Lower lobe of right lung (tissue), 2 donors: ENCODE results near the gene CARD10. TPM values are rescaled to one million over a fixed set of nuclear protein-coding genes. Genes with fewer than 3 reads are reported as not detected.

ENCODE experiments used
- ATAC-seq, 2 donors: fragments of 200-7000 bp; cut with Tn5 transposase; one replicate each; pipeline ENCODE4 v1.9.1; 2020 to 2022; ENCODE audit warnings: mild to moderate bottlenecking in 2 of 2, moderate library complexity in 2 of 2
- DNase-seq: peaks from one replicate; pipeline ENCODE4 v3.0.0-alpha.2; 2020
- H3K27ac ChIP-seq: fragments of 200-600 bp; one replicate; pipeline ENCODE4 v1.8.0; 2022
- H3K27me3 ChIP-seq: fragments of 200-600 bp; one replicate; pipeline ENCODE4 v1.8.0; 2022; ENCODE audit warnings: low read depth
- H3K36me3 ChIP-seq: fragments of 200-600 bp; one replicate; pipeline ENCODE4 v1.8.0; 2022; ENCODE audit warnings: mild to moderate bottlenecking
- H3K4me1 ChIP-seq: fragments of 200-600 bp; one replicate; pipeline ENCODE4 v1.8.0; 2022
- H3K4me3 ChIP-seq: fragments of 200-600 bp; one replicate; pipeline ENCODE4 v1.8.0; 2022; ENCODE audit warnings: mild to moderate bottlenecking
- H3K9me3 ChIP-seq: fragments of 200-600 bp; one replicate; pipeline ENCODE4 v1.8.0; 2022
- intact Hi-C: fragments of 100-400 bp; cut with DNase I; formaldehyde crosslinking; loops from one replicate; pipeline ENCODE4 v1.11.0; 2022
- total RNA-seq: library from RNA; stranded (reverse); fragmentation: NEBNext Ultra II Directional; extraction: Animal tissue kit (Norgen Biotek cat#: 25700); gene quantifications from one replicate; pipeline ENCODE4 v1.2.1, GENCODE V29; 2021
- TF ChIP-seq, protein P1 (sequence below): fragments of 200-600 bp; IDR thresholded peaks from one replicate; pipeline ENCODE4 v1.8.0; 2022; ENCODE audit warnings: antibody characterized with exemption, mild to moderate bottlenecking
- donor health status: DM: no; HTN: yes; CAD: no; lungs with severe emphysema.

Gene CARD10
- total RNA-seq, 1 donor from 2014 or later, result 14.9 TPM

DNA sequence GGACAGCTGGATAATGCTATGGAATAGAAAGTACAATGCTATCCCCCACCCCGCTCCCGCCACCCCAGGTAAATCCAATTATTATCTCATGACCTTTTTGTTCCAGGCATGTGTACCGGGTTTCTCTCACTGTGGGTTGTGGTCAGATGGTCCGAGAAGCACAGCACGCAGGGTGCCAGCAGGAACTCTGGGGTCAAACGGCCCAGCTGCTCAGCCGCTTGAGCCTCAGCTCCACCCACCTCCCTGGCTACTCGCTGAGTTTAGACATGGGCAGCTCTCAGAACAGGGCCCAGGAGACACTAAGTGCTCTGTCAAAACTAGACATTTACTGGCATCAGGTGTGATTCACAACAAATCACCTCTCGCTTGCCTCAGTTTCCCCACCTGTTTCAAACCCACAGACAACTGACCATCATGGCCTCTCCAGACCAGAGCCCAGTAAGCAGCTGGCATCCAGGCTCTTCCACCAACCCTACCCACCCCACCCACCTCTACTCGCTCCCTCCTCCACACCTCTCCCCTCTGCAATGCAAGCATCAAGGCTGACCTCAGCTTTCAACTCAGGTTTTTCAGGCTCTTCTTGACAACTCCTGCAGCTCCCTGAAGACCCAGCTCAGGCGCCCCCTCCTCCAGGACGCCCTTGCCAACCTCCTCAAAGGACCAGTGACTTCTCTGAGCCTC lies 20.0 kb downstream of the CARD10 start:
- intact Hi-C loops, result no loop called here
- TF ChIP-seq, protein P1, sequence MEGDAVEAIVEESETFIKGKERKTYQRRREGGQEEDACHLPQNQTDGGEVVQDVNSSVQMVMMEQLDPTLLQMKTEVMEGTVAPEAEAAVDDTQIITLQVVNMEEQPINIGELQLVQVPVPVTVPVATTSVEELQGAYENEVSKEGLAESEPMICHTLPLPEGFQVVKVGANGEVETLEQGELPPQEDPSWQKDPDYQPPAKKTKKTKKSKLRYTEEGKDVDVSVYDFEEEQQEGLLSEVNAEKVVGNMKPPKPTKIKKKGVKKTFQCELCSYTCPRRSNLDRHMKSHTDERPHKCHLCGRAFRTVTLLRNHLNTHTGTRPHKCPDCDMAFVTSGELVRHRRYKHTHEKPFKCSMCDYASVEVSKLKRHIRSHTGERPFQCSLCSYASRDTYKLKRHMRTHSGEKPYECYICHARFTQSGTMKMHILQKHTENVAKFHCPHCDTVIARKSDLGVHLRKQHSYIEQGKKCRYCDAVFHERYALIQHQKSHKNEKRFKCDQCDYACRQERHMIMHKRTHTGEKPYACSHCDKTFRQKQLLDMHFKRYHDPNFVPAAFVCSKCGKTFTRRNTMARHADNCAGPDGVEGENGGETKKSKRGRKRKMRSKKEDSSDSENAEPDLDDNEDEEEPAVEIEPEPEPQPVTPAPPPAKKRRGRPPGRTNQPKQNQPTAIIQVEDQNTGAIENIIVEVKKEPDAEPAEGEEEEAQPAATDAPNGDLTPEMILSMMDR, result no peak
- no peaks in the 10 kb centered on the region for H3K27me3 ChIP-seq
- no peak overlapping the region for H3K27ac ChIP-seq
- H3K9me3 ChIP-seq, result no peaks in the 10 kb centered on the region
- H3K36me3 ChIP-seq, result peaks cover 8% of the 10 kb centered on the region
- peaks cover 54% of the 10 kb centered on the region for H3K4me1 ChIP-seq
- DNase-seq, result no peak
- no peak overlapping the region for H3K4me3 ChIP-seq
- no peak for ATAC-seq

DNA sequence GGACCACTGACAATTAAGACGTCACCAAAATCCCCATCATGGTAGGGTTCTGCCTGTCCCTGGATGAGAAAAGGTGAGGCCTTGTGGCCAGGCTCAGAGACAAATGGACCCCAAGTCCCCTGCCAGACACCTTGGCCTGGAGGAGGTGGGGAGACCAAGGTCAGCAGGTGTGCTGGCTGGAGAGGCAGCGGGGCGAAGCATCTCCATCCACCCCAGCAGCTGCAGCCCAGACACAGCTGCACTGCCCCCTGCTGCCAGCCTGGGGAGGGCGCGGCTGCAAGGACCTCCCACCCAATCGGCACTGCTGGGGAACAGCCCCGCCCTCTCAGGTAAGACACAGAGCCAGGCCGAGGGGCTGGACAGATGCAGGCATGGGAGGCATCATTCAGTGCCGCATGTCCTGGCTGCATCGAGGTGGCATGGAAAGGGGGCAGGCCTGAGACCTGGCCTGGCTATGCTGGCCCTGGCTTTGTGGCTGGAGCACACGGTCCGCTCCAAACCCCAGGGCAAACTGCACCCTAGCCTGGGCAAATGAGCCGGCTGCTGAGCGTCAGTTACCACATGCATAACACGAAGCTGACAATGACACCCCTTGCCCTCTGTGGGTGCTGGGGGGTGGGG lies 20.8 kb downstream of the CARD10 start:
- TF ChIP-seq, protein P1, result peak; percentile 63
- H3K4me3 ChIP-seq, result no peak overlapping the region
- peaks cover 46% of the 10 kb centered on the region for H3K4me1 ChIP-seq
- H3K27me3 ChIP-seq, result no peaks in the 10 kb centered on the region
- no peaks in the 10 kb centered on the region for H3K9me3 ChIP-seq
- no peak overlapping the region for H3K27ac ChIP-seq
- no peak for DNase-seq
- ATAC-seq, result peak; percentile 8 to 13
- intact Hi-C loops, result no loop called here
- H3K36me3 ChIP-seq, result peaks cover 7% of the 10 kb centered on the region

DNA sequence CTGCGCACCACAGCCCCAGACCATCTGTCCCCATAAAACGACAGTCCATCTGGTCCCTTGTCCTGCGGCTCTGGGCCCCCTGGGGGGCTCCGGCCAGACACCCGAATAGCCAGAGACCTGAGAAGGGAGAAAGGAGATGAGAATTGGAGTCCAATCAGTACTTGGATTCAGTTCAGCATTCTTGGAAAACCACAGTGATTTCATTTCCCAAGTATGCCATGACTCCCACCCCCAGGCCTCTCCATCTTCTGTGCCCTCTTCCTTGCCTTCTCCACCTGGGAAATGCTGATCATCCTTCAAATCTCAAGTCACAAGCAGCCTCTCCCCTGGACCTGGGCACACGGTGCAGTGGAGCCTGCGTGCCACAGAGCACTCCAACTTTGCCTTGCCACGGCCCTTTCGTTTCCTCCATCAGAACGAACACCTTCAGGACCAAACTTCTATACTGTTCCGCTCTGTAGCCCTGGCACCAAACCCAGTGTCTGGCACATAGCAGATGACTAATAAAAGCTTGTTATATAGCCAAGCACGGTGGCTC lies 22.1 kb downstream of the CARD10 start:
- TF ChIP-seq, protein P1, result no peak
- no peak overlapping the region for H3K4me3 ChIP-seq
- intact Hi-C loops, result no loop called here
- H3K27ac ChIP-seq, result no peak overlapping the region
- ATAC-seq, result no peak
- H3K9me3 ChIP-seq, result no peaks in the 10 kb centered on the region
- DNase-seq, result no peak
- H3K4me1 ChIP-seq, result peaks cover 37% of the 10 kb centered on the region
- H3K27me3 ChIP-seq, result no peaks in the 10 kb centered on the region
- H3K36me3 ChIP-seq, result peaks cover 7% of the 10 kb centered on the region

DNA sequence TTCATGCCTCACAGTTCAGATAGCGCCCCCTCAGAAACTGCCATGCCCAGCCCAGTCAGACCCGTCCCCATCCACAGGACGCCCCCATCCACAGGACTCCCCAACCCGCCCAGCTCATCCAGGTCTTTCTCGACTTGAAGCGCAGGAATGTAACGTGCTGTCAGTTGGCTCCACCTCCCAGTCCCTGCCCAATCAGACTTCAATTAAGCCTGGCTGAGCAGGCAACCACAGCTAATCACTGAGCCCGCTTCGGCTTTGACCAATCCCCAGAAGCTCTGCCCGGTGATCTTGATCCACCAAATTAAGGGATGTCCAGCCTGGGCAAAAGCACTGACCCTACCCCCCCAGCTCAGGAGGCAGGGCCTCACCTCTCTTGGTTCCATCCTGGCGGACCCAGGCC lies 22.6 kb downstream of the CARD10 start:
- Histone ChIP-seq H3K9me3 (no peaks in the 10 kb centered on the region), H3K4me3 (no peak overlapping the region), H3K36me3 (peaks cover 7% of the 10 kb centered on the region), H3K27ac (no peak overlapping the region), H3K27me3 (no peaks in the 10 kb centered on the region), H3K4me1 (peaks cover 33% of the 10 kb centered on the region)
- intact Hi-C loops, result no loop called here
- no peak for ATAC-seq
- TF ChIP-seq, protein P1, result no peak
- no peak for DNase-seq

DNA sequence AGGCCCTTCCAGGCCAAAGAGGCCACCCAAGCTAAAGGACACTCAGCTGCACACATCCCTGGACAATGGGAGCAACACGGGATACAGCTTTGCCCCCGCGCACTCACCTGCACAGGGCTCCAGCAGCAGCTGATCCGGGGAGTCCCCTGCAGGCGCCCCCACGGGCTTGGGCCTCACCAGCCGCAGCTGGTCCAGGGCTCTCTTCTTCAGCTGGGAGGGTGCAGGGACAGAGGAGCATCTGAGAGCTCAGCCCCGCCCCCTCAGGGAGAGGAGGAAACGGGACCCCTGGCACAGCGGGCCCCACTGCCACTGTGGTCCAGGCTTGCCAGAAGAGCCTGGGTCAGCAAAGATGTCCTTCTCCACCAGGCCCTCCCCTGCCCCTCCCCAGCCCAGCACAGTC lies 25.2 kb downstream of the CARD10 start:
- Histone ChIP-seq H3K27ac (no peak overlapping the region), H3K36me3 (peaks cover 7% of the 10 kb centered on the region), H3K4me3 (no peak overlapping the region), H3K27me3 (no peaks in the 10 kb centered on the region), H3K4me1 (peaks cover 12% of the 10 kb centered on the region), H3K9me3 (no peaks in the 10 kb centered on the region)
- DNase-seq (no peak), ATAC-seq (no peak)
- TF ChIP-seq, protein P1, result no peak
- intact Hi-C loops, result no loop called here
